HG03108 (cell line): Measurements from ENCODE around the gene ADGRB3.

Source experiments
- ATAC-seq: cut with Tn5 transposase; IDR thresholded peaks from one replicate; pipeline ENCODE4 v1.9.1; 2021; ENCODE audit warnings: moderate library complexity; ENCODE audit not compliant: unreplicated experiment

The ADGRB3 gene

DNA sequence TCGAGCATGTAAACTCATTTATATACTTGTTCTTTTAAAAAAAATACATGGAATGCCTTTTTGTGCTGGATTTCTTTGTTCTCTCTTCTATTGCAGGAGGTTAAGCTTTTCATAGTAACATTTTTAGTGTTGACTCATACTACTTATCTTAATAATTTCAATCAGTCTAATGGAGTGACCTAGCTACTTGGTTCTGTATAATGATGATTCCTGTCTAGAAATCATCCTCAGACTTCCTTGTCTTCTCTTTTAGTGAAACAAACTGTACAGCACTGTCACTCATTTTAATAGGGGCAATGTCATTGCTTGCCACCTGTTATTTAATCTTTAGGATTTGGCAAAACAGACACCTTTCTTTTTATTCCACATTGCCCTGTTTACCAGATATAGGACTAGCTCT, 62.3 kb downstream of the ADGRB3 start:
- no peak for ATAC-seq

DNA sequence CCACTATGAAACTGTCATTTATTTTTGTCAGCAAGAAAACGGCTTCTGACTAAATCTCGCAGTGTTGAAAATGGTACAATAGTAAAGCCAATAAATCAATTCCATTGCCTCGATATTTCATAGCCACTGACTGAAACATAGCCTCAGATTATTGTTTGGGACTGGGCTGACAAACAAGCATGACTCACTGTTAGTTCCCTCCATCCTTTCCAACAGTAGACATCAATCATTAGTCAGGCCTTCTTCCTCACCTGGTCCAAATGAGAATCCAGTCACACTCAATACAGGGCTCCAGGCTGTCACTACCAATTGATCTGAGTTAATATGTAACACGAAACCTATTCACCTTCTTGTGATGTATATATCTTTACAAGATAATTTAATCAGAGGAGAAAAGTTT, 66.1 kb downstream of the ADGRB3 start:
- ATAC-seq, result no peak

- ATAC-seq, result no peak
These were observed 69.4 kb downstream of the ADGRB3 start for GRCh38 chr6:68704485-68704884.

GRCh38 chr6:68709091-68709490, 74.0 kb downstream of the ADGRB3 start:
- ATAC-seq, result no peak

DNA sequence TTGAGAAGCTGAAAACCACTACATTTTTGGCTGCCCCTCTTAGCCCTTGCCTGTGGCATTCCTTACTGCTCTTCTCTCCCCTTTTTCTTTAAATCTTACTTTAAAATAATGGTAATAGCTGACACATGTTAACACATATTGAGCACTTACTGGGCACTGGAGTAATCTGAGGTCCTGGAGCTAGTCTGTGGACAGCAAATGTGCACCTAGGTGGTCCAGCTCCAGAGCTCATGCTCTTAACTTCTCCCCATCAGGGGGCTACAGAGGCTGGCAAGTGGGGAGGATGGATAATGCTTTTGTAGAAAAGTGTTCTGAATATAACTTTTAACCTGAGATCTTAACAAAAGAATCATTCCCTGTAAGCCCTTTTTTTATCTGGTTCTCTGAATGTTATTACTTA, 74.8 kb downstream of the ADGRB3 start:
- no peak for ATAC-seq

GRCh38 chr6:68710496-68710895, 75.4 kb downstream of the ADGRB3 start:
- ATAC-seq, result no peak

DNA sequence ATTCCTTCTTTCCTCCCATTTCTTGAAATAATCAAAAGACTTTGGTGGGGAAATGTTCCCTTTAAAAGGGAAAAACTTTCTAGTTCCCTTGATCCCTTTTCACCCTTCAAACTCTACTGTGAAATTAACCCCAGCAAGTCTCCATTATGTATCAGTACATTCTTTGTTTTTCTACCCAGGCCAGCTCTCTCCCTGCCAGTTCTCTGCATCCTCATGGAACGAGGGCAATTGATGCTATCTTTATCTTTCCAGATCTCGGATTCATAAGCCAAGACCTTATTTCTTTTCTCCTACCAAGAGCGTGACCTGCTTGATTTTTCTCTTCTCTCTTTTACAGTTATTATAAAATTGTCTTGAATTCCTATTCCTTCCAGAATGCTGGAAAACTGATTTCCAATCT, 75.8 kb downstream of the ADGRB3 start:
- ATAC-seq, result no peak

- ATAC-seq, result no peak
These were observed 76.4 kb downstream of the ADGRB3 start for GRCh38 chr6:68711386-68712000.

DNA sequence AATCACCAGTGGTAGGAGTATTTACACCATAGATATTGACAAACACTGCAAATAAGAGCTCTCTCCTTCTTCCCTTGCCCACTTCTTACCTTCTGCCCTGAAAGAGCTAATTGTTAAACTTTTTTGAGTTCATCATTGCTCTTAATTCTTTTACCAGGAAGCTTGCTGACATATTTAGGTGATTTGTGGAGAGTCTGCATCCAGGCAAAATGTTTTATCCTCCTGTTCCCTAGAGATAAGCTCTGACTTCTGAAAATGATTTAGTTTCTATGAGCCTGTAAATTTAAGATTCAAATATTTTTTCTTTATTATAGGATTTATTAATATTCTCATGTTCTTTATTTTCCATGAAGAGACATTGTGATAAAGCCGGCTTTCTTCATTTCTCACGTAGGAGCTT, 81.5 kb downstream of the ADGRB3 start:
- ATAC-seq, result no peak

DNA sequence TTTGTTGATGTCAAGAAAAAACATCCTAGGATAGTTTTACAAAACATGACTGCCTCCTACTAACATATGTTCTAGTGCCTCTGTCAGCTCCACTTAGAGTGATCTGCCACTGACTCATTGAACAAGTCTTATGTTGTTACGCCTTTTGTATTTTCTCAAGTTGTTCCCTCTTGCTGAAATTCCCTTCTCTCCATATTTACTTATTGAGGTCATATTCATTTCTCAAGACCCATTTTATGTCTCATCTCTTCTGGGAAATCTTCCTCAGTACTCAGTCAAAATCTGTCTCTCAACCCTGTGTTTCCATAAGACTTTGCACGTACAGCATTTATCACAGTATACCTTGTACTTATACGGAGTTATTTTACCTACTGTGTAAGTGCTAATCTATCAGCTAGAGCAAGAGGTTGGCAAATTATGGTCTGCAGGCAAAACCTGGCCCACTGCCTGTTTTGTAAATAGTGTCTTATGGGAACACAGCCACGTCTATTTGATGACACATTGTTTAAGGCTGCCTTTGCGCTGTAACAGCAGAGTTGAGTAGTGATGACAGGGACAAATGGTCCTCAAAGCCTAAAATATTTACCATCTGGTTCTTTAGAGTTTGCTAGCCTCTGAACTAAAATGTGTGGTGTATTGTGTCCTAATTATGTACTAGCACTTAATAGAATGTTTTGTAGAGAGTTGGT, 83.4 kb downstream of the ADGRB3 start:
- ATAC-seq, result no peak

GRCh38 chr6:68719761-68720160, 84.7 kb downstream of the ADGRB3 start:
- no peak for ATAC-seq

- no peak for ATAC-seq
These were observed 87.9 kb downstream of the ADGRB3 start for GRCh38 chr6:68722891-68723527.

- ATAC-seq, result no peak
These were observed 89.0 kb downstream of the ADGRB3 start for GRCh38 chr6:68724060-68724459.

DNA sequence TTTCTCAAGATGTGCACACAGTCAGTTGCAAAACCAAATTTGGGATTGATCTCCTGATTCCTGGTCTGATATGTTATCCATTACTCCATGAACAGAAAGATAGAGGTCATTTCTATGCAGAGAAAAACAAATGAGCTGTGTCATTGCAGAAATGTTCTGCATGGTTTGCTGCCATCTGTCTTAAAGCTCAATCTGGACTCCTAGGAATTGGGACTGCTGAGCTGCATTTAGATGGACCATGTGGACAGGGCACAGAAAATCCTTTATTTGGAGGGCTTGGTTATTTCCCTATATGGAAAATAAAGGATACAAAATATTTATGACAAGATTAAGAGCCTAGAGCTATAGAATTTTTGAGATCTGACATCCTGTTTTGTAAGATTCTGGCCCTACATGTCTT, 91.3 kb downstream of the ADGRB3 start:
- ATAC-seq, result no peak

- no peak for ATAC-seq
These were observed 91.9 kb downstream of the ADGRB3 start for GRCh38 chr6:68726992-68727391.

- no peak for ATAC-seq
These were observed 92.6 kb downstream of the ADGRB3 start for GRCh38 chr6:68727699-68728098.

DNA sequence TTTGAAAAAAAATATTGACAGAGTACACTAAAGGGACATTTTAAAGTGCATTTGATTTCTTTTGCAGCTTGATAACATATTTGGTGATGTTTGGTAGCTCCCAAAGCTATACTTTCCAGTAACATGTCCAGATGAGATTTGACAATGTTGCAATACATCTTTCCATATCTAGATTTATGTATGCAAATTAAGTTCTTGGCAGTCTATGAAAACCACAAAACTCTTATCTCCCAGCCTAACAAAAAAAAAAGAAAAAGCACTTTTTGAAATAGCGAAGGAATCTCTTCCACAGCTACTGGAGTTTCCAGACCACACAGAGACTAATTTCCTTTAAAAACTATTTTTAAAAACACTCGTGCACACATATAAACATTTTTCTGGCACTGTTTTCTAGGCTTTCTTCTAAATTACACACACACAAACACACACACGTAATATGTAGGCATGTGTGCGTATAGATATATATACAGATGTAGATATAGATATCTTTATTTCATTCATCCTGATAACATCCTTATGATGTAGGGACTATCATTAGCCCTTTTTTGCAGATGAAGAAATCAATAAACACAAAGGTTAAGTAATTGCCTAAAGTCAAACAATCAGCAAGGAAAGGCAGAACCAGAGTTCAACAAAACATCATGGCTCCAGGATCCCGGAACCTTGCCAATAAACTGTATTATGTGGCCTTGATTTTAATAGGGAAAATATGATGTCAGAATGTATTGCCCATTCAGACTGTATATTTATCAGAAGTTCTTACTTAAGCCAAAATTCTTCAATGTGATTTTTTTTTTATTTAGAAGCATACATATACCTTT, 93.3 kb downstream of the ADGRB3 start:
- no peak for ATAC-seq

GRCh38 chr6:68729377-68729903, 94.4 kb downstream of the ADGRB3 start:
- ATAC-seq, result no peak

DNA sequence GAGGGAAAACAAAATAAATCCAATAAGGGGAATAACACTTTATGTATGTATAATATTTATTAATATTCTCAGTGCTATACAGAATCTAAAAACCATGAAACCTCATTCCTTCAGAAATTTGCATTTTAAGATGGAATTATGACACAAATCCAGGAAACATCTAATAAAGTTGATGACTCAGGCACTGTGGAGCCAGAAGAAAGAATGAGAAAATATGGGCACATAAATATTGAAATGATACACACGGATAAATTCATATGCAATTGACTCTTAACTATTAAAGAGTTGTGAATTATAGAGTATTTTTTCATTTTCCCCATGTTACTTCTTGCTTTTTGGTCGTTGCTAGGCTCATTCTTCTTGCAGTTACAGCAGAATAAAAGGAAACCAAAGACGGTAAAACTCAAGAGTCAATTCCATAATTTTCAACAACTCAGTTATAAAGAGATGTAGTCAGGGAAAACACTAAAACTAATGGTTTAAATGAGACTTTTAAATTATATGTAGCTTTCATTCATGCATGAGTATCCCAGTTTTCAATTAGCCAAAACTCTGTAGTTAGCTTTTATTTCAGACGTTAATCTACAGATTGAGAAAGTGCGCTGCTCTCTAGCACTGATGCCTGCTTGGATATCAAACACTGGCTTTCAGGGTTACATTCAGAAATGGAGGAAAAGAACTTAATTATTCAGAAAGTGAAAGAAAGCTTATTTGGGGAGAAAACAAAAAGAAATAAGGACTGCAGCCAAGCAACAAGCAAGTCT, 95.4 kb downstream of the ADGRB3 start:
- no peak for ATAC-seq

DNA sequence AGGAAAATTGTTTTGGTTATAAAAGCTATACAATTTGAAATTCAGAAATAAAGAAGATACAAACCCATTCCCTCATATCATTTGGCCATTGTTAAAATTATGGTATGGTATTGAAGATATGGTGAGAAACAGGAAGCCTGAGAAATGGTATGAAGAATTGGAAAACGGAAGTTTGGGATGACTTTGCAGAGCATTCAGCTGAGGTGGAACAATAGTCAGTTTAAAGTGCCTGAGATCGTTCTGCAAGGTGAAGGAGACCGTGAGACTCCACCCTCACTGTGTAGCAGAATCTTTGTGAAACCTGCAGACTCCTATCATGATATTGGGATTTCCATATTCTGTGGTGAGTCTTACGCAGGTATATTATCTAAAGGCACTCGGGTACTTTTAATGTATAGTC, 97.3 kb downstream of the ADGRB3 start:
- ATAC-seq, result no peak

GRCh38 chr6:68735866-68736265, 100.8 kb downstream of the ADGRB3 start:
- ATAC-seq, result no peak
